Activated CD8-positive, alpha-beta memory T cell treated with anti-CD3 and anti-CD28 coated beads for 24 hours (primary cell): ENCODE data around the gene ACSM5.
"Not testable (repeated sequence)": the region's sequence is repeated elsewhere in the genome, so short reads cannot be mapped to it uniquely, and the experiment has no call there.

ENCODE experiments used
- DNase-seq: peaks from one replicate; pipeline ENCODE4 v3.0.0-alpha.2; 2020

The ACSM5 gene

GRCh38 chr16:20399185-20399584 is 10.1 kb upstream of the ACSM5 start:
- DNase-seq = no peak

- no peak for DNase-seq
Observed at GRCh38 chr16:20401066-20401465, 8.3 kb upstream of the ACSM5 start.

GRCh38 chr16:20401475-20402016 is 7.8 kb upstream of the ACSM5 start:
- no peak for DNase-seq

GRCh38 chr16:20402651-20403050 is 6.7 kb upstream of the ACSM5 start:
- DNase-seq = no peak

- DNase-seq = no peak
Observed at GRCh38 chr16:20404637-20405036, 4.7 kb upstream of the ACSM5 start, which contains the start of gene PDILT. Gene PDILT, minus strand, starts transcription at chr16:20404737. Its CDS starts 5,437 bp downstream, at chr16:20399300.

- DNase-seq = no peak
Observed at GRCh38 chr16:20410121-20410723, 888 bp downstream of the ACSM5 start.

GRCh38 chr16:20411055-20411454 is 1.7 kb downstream of the ACSM5 start:
- DNase-seq = no peak

GRCh38 chr16:20415541-20415940 is 6.2 kb downstream of the ACSM5 start:
- DNase-seq = no peak

GRCh38 chr16:20419093-20419492 is 9.8 kb downstream of the ACSM5 start:
- DNase-seq = not testable (repeated sequence)

GRCh38 chr16:20421748-20422147 is 12.4 kb downstream of the ACSM5 start:
- DNase-seq = not testable (repeated sequence)

GRCh38 chr16:20423772-20424128 is 14.4 kb downstream of the ACSM5 start:
- not testable (repeated sequence) for DNase-seq

- DNase-seq = no peak
Observed at GRCh38 chr16:20424129-20424866, 15.0 kb downstream of the ACSM5 start.

- DNase-seq = not testable (repeated sequence)
Observed at GRCh38 chr16:20427401-20427797, 18.1 kb downstream of the ACSM5 start.

GRCh38 chr16:20429499-20429898 is 20.2 kb downstream of the ACSM5 start:
- DNase-seq = not testable (repeated sequence)

- not testable (repeated sequence) for DNase-seq
Observed at GRCh38 chr16:20430480-20430879, 21.1 kb downstream of the ACSM5 start.

- DNase-seq = no peak
Observed at GRCh38 chr16:20430948-20431347, 21.6 kb downstream of the ACSM5 start.

GRCh38 chr16:20438950-20439349 is 29.6 kb downstream of the ACSM5 start:
- DNase-seq = not testable (repeated sequence)

GRCh38 chr16:20439820-20440231 is 30.5 kb downstream of the ACSM5 start:
- not testable (repeated sequence) for DNase-seq

GRCh38 chr16:20440731-20441130 is 31.4 kb downstream of the ACSM5 start:
- not testable (repeated sequence) for DNase-seq

- no peak for DNase-seq
Observed at GRCh38 chr16:20441191-20441590, 31.9 kb downstream of the ACSM5 start.

GRCh38 chr16:20441859-20442258 is 32.5 kb downstream of the ACSM5 start:
- DNase-seq = not testable (repeated sequence)

GRCh38 chr16:20446652-20447393 is 37.5 kb downstream of the ACSM5 start:
- DNase-seq = not testable (repeated sequence)

GRCh38 chr16:20451364-20451763 is 42.0 kb downstream of the ACSM5 start, which contains the start of gene ACSM2A:
Gene ACSM2A, plus strand, starts transcription at chr16:20451521. Its CDS starts 8,594 bp downstream, at chr16:20460115.
- DNase-seq = not testable (repeated sequence)
